ENCODE measurements around the gene TCN2.

TCN2 gene

GRCh38 chr22:30668386-30668710 is 61.4 kb downstream of the TCN2 start:
- ChIA-PET POLR2A (interaction anchor here (0.5 to 0.6 kb wide), 2 partner anchors 61 to 135 kb away, joined by 3 read pairs; partner anchors contain the start of gene TCN2), CTCF (interaction anchor here (0.6 to 1.2 kb wide), 5 partner anchors 34 to 439 kb away, joined by 3 to 8 read pairs (median 3); partner anchors contain the start of gene SELENOM)
- H3K9me3 ChIP-seq (ENCODE audit: control insufficient read depth, insufficient read depth, low read depth, low read length) = no peaks in the 10 kb centered on the region
- peaks cover 0 to 5% of the 10 kb centered on the region in 2 experiments; a peak in 1 of 3 replicates for H3K36me3 ChIP-seq (ENCODE audit: control insufficient read depth in 2 of 2, insufficient read depth in 1 of 2, low read length in 2 of 2)
- H3K4me3 ChIP-seq (ENCODE audit: low read depth, low read length) = peak overlapping the region; percentile 84
- no peaks in the 10 kb centered on the region for H3K4me1 ChIP-seq (ENCODE audit: control insufficient read depth, insufficient read depth, low read length)
- TF ChIP-seq ZNF677 (tag by site-specific recombination; IDR thresholded peaks at IDR 0.05) (no peak), ZNF335 (tag by site-specific recombination; conservative IDR thresholded peaks at IDR 0.05) (peak; percentile 57), BCL11B (tag by site-specific recombination; IDR thresholded peaks at IDR 0.05; ENCODE audit: low read depth) (no peak), ZNF600 (tag by site-specific recombination; IDR thresholded peaks at IDR 0.05) (0 out of 2 replicates have a peak, but pooled peaks have one; percentile 26), ZBTB17 (tag by site-specific recombination; IDR thresholded peaks at IDR 0.05) (peak; percentile 72; the same call in 1 of the 2 replicates), ZNF510 (tag by site-specific recombination; IDR thresholded peaks at IDR 0.05; ENCODE audit: insufficient replicate concordance) (no peak), PRDM10 (tag by site-specific recombination; IDR thresholded peaks at IDR 0.05) (peak; percentile 46), ZBTB10 (tag by site-specific recombination; IDR thresholded peaks at IDR 0.05) (0 out of 2 replicates have a peak, but pooled peaks have one; percentile 0)
- H3K27ac ChIP-seq (ENCODE audit: extremely low read depth, low read depth, low read length) = peak overlapping the region; percentile 46; the same call in 1 of the 2 replicates

GRCh38 chr22:30671071-30671470 is 64.1 kb downstream of the TCN2 start:
- no peaks in the 10 kb centered on the region for H3K4me1 ChIP-seq (ENCODE audit: control insufficient read depth, insufficient read depth, low read length)
- no peak overlapping the region for H3K4me3 ChIP-seq (ENCODE audit: low read depth, low read length)
- H3K36me3 ChIP-seq (ENCODE audit: control insufficient read depth in 2 of 2, insufficient read depth in 1 of 2, low read length in 2 of 2) = no peaks in the 10 kb centered on the region
- no peaks in the 10 kb centered on the region for H3K9me3 ChIP-seq (ENCODE audit: control insufficient read depth, insufficient read depth, low read depth, low read length)
- CTCF ChIA-PET = interaction anchor here (1.2 kb wide), 1 partner anchor 35 kb away, joined by 3 read pairs; the partner anchor contains the start of gene SLC35E4
- POLR2A ChIA-PET = no interaction called here
- no peak overlapping the region for H3K27ac ChIP-seq (ENCODE audit: extremely low read depth, low read depth, low read length)
- TF ChIP-seq ZNF37A (tag by site-specific recombination; IDR thresholded peaks at IDR 0.05) = no peak
- TF ChIP-seq ZNF350 (tag by site-specific recombination; IDR thresholded peaks at IDR 0.05) = no peak

- no peak overlapping the region for H3K27ac ChIP-seq (ENCODE audit: extremely low read depth, low read depth, low read length)
- H3K4me3 ChIP-seq (ENCODE audit: low read depth, low read length) = no peak overlapping the region
- CTCF ChIA-PET = interaction anchor here (0.6 to 2.2 kb wide), 2 partner anchors 39 to 277 kb away, joined by 5 to 8 read pairs; no protein-coding TSS in a partner anchor
- H3K36me3 ChIP-seq (ENCODE audit: control insufficient read depth in 2 of 2, insufficient read depth in 1 of 2, low read length in 2 of 2) = no peaks in the 10 kb centered on the region
- no peaks in the 10 kb centered on the region for H3K4me1 ChIP-seq (ENCODE audit: control insufficient read depth, insufficient read depth, low read length)
- POLR2A ChIA-PET = no interaction called here
- no peaks in the 10 kb centered on the region for H3K9me3 ChIP-seq (ENCODE audit: control insufficient read depth, insufficient read depth, low read depth, low read length)
- TF ChIP-seq GLI2 (tag by site-specific recombination; IDR thresholded peaks at IDR 0.05; ENCODE audit: borderline replicate concordance, low read depth) = no peak
- TF ChIP-seq ZFHX2 (tag by site-specific recombination; conservative IDR thresholded peaks at IDR 0.05) = no peak
- TF ChIP-seq ZNF426 (tag by site-specific recombination; IDR thresholded peaks at IDR 0.05) = no peak
- no peak for TF ChIP-seq ZNF23 (tag by site-specific recombination; IDR thresholded peaks at IDR 0.05; ENCODE audit: borderline replicate concordance)
- no peak for TF ChIP-seq ZNF660 (tag by site-specific recombination; IDR thresholded peaks at IDR 0.05)
- TF ChIP-seq ZNF645 (tag by site-specific recombination; IDR thresholded peaks at IDR 0.05) = no peak
- no peak for TF ChIP-seq ZNF585B (tag by site-specific recombination; IDR thresholded peaks at IDR 0.05)
- TF ChIP-seq ZNF114 (tag by site-specific recombination; IDR thresholded peaks at IDR 0.05) = no peak
- TF ChIP-seq ZSCAN30 (tag by site-specific recombination; IDR thresholded peaks at IDR 0.05) = no peak
- no peak for TF ChIP-seq ZNF274 (IDR thresholded peaks at IDR 0.05; ENCODE audit: low read length)
- TF ChIP-seq ZNF274 (tag by site-specific recombination; IDR thresholded peaks at IDR 0.05; ENCODE audit: borderline replicate concordance) = no peak
- no peak for TF ChIP-seq ZSCAN5A (tag by site-specific recombination; IDR thresholded peaks at IDR 0.05)
- TF ChIP-seq GLI4 (tag by site-specific recombination; IDR thresholded peaks at IDR 0.05) = no peak
- TF ChIP-seq PRDM1 (tag by site-specific recombination; IDR thresholded peaks at IDR 0.05) = no peak
Measured at GRCh38 chr22:30673136-30673535, 66.2 kb downstream of the TCN2 start.
